HG02938 (cell line): ENCODE data around the gene CSNK1E.

Source experiments
- ATAC-seq: cut with Tn5 transposase; IDR thresholded peaks from one replicate; pipeline ENCODE4 v1.9.1; 2021; ENCODE audit warnings: mild to moderate bottlenecking, moderate library complexity; ENCODE audit not compliant: unreplicated experiment

CSNK1E gene

DNA sequence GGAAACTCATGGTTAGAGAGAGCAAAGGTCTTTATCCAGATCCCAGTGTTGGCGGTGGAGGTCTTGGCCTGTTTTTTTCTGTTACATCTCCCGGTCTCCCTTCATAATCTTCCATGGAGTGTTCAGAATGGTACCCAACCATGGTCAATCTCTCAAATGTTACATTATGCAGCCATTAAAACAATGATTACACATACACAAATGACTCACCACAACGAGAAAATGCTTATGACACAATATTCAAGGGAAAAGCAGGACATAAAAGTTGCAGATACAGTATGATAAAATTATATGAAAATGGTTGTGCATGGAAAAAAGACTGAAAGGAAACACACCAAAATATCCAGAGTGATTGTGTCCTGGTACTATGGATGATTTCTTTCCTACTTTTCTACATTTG is 17.8 kb upstream of the CSNK1E start:
- no peak for ATAC-seq

DNA sequence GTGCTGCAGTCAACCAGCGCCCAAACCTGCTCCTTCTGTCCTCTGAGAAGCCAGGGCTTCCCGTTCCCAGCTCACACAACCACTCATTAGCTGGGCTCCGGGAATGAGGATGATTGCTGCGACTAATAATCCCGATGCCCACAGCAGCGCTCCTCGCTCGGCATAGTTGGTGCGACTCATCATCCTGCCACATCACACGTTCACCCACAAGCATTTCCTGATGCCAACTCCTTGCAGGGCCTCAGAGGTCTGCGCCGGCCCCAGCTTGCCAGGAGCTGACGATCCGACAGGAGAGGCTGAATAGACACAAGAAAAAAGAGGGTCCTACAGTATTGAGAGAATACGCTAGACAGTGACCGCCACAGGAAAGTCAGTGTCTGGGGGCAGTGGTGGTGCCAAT is 10.6 kb upstream of the CSNK1E start:
- no peak for ATAC-seq

- ATAC-seq, result no peak
Measured at GRCh38 chr22:38327396-38327795, 10.2 kb upstream of the CSNK1E start.

- ATAC-seq, result no peak
Measured at GRCh38 chr22:38325587-38325986, 8.4 kb upstream of the CSNK1E start.

- ATAC-seq, result no peak
Measured at GRCh38 chr22:38320605-38321402, 3.6 kb upstream of the CSNK1E start.

- ATAC-seq, result no peak
Measured at GRCh38 chr22:38318792-38319773, 1.9 kb upstream of the CSNK1E start.

- ATAC-seq, result no peak
Measured at GRCh38 chr22:38317995-38318715, 922 bp upstream of the CSNK1E start.

DNA sequence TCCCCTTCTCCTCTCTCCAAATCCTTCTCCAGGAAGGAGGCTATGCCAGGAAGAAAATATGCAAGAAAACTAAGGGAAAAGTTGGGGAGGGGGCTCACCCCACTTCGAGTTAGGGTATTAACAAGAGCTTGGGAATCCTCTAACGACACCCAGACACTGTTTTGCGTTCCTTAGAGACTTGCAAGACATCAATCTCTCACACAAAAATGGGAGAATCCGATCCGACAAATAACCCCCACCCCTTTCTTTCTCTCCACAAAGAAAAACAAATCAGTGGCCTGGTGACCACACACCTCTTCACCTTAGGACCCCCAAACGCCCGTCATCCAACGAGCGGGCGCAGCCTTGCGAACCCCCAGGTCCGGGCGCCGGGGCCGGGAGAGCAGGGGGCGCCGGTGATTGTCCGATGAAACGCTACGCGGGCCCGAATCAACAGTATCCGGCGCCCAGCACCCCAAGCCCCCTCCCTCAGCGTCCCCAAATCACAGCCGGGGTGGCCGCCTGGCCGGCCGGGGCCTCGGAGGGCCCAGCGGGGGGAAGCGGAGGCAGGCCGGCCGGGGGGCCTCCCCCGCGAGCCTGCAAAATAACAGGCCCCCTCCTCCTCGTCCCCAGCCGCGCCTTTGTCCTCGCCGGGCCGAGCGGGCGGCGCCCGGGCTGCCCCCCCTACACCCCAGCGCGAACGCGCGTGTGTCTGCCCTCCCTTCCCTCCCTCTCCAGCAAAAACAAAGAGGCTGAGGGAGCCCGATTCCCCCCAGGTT is 690 bp downstream of the CSNK1E start:
- ATAC-seq, result no peak

- ATAC-seq, result no peak
Measured at GRCh38 chr22:38315823-38316363, 1.3 kb downstream of the CSNK1E start.

DNA sequence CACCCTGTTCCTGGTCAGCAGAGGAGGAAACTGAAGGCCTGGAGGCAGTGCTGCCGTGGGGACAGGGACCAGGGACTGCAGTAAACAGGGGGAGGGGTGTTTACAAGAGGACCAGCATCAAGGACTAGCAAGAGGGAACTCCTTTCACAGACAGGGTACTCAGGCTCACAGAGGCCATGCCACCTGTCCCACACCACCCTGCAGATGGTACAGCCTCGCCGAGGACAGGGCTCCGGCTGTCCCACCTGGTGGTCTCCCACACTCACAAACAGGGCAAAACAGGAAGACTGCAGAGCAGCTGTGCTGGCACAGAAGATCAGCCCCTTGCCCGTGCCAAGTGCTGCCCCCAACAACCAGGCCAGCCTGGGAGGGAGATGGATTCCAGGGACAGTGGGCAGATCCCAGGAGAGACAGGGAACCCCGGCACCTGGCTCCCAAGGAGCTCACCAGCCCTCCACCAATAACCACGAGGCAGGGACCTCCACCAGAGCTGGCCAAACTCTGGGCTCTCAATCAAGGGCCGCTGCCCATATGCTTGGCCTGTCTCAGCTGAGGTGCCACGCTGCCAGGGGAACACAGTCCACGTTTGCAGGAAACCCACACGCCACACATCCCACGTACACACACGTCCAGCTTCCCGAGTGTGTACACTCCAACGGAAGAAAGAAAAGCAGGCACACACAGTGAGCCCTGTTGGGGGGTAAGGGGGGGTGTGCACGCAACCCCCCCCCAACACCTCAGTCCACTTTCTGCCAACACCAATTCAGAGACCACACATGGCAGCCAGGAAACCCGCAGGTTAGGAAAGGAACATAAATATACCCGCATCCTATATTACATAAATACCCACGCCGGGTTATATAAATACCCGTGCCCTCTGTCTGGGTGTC is 2.1 kb downstream of the CSNK1E start:
- ATAC-seq, result no peak

DNA sequence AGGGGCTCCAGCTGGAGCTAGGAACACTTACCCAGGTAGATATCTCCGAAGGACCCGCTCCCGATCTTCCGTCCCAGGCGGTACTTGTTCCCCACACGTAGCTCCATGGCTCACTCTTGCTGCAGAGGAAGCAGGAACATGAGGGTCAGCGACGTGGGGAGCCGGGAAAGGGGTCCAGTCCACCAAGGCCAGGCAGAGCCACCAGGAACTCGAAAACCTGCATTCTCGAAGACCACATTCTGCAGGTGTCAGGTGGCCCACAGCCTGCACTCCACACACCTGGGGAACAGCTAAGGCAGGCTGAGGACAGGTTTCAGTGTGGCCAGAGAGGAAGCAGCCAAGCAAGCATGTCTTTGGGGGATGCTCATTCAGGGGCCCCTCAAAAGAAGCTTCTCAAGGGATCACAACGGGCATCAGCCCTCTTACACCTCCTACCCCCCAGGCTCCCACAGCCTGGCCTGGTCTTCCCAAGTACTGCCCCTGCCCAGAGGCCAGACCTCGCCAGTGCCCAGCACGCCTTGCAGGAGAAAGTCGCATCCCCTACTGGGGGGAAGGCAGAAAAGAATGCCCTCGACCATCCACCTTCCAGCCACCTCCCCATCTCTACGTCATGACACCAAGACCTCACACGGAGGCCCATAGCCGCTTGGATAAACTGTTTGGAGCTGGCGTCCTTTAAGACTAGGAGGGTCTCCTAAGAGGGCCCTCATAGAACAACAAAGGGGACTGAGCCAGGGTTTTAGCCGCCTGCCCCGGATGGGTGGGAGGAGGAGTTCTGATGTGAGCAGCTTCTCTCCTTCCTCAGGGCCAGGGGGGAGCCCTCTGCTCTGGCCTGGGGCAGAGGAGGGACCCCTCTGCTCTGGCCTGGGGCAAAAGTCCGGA is 2.9 kb downstream of the CSNK1E start:
- no peak for ATAC-seq

GRCh38 chr22:38313384-38313955 is 3.8 kb downstream of the CSNK1E start:
- ATAC-seq, result no peak

- ATAC-seq, result no peak
Measured at GRCh38 chr22:38312261-38312800, 4.9 kb downstream of the CSNK1E start.

GRCh38 chr22:38311323-38311620 is 6.0 kb downstream of the CSNK1E start:
- no peak for ATAC-seq

DNA sequence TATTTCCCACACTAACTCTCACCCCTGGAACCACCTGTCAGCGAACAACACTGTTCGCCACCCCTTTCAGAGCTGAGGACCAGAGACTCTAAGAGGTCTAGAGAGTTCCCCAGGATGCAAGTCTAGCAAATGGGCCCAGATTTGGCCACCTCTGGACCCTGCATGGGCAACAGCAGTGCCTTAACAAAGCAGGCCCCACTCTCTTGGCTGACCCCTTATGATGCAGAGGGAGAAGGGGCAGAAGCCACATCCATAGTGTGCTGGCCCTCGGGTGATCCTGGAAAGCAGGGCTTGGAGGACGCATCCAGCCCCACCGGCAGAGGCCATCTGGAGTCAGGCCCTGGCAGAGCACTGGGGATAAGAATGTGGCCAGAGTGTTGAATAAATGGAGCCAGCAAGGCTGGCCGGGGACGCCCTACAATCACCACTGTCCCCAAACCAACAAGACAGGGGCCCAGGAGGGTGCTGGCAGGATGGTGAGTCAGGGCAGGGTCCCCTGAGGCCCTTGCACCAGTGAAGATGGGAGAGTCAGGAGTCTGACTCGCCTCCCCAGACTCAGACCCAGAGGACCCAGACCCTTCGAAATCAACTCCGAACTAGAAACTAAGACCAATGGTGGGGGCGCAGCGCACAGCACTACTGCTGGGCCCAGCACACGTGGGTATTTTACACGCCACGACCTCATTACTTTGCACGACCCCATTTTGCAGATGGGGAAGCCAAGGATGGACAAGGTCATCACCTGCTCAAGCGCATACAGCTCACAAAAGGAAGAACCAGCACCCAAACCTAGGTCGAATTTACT is 6.5 kb downstream of the CSNK1E start:
- ATAC-seq, result no peak

DNA sequence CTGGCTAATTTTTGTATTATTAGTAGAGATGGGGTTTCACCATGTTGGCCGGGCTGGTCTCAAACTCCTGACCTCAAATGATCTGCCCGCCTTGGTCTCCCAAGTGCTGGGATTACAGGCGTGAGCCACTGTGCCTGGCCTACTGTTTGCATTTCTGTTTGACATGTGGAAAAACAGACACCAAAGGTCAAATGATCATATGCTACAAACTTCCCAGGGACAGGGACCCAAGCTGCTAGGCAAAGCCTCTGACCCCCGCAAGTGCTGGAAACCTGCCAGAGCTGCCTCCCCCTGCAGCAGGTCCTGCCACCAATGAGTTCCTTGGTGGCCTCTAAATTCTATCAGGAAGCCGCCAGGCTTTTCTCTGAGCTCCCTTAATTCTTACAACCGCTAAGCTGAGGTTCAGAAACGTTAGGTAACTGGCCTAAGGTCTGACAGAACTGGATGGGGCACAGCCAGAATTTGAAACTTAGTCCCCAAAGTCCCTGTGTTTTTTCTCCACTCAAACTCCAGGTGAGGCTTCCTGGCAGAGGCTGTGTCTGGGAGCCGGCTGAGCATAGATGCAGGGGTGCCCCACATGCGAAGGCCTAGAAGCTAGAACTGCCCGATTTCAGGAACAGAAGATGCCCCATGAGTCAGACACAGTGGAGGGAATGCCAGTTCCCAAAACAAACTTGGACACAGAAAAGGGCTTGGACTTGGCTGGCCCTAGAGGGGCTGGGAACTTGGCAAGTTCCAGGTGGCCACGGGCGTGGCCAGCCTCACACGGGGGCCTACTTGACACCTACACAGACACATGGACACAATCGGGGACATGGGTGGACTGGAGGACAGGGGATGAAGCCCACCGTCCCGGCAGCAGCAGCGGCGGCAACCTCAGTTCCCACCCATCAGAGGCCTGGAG is 7.4 kb downstream of the CSNK1E start:
- ATAC-seq, result no peak
